Activated CD4-positive, alpha-beta T cell treated with anti-CD3 and anti-CD28 coated beads, Interleukin-2, amount 10 ng/mL, durations not matched to agents 7 days and 5 days (primary cell): Measurements from ENCODE around the gene WDR93. TPM values are rescaled to one million over a fixed set of nuclear protein-coding genes. Genes with fewer than 3 reads are reported as not detected.

Experiments used
- CTCF ChIA-PET: fragments of 350-600 bp; sonication (Branson Sonifier 250); formaldehyde crosslinking; loops from one replicate; lab custom pipeline; 2021; ENCODE audit warnings: antibody characterized with exemption; lab: Charles Lee
- POLR2A ChIA-PET: fragments of 350-600 bp; sonication (Branson Sonifier 250); formaldehyde crosslinking; loops from one replicate; lab custom pipeline; 2021; ENCODE audit warnings: antibody characterized with exemption; lab: Charles Lee
- DNase-seq: peaks from one replicate; pipeline ENCODE4 v3.0.0-alpha.2; 2020
- H3K27ac Mint-ChIP-seq: one replicate; pipeline ENCODE4 v1.8.0; 2021; ENCODE audit warnings: mild to moderate bottlenecking, moderate library complexity, mixed read lengths
- H3K27me3 Mint-ChIP-seq: one replicate; pipeline ENCODE4 v1.8.0; 2021; ENCODE audit warnings: mixed read lengths
- H3K36me3 Mint-ChIP-seq: one replicate; pipeline ENCODE4 v1.8.0; 2021; ENCODE audit warnings: low read depth, mixed read lengths
- H3K4me1 Mint-ChIP-seq: one replicate; pipeline ENCODE4 v1.8.0; 2021; ENCODE audit warnings: mixed read lengths
- H3K4me3 Mint-ChIP-seq: one replicate; pipeline ENCODE4 v1.8.0; 2021; ENCODE audit warnings: mild to moderate bottlenecking, moderate library complexity, mixed read lengths
- H3K9me3 Mint-ChIP-seq: one replicate; pipeline ENCODE4 v1.8.0; 2021; ENCODE audit warnings: mixed read lengths
- total RNA-seq, 2 experiments: library from RNA; stranded (reverse); gene quantifications; one replicate each; pipeline ENCODE4 v1.2.3, GENCODE V29; 2021

The WDR93 gene
- total RNA-seq, 2 experiments from 2014 or later = not detected

DNA sequence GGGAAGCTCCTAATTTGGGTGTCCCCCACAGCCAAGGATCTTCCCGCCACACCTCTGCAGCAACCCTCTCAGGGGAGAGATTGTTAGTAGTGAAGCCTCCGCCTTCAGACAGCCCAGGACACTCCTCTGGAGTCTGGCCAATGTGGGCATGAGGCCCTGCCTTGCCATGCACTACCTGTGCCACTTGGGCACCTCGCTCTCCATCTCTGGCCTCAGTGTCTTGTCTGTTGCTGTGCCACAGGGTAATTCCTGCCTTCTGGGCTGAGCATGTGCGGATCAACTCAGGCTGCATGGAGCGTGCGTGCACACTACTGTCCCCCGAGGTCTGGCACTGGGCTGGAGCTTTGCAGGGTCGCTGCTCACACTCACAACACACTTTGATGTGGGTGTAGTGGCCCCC lies 68.4 kb downstream of the WDR93 start:
- ChIA-PET POLR2A (no interaction called here), CTCF (interaction anchor here (1.6 to 2.9 kb wide), 3 partner anchors 116 to 175 kb away, joined by 3 to 25 read pairs (median 10); partner anchors contain the start of gene ARPIN)
- Mint-ChIP-seq H3K27ac (no peak overlapping the region), H3K27me3 (peaks cover 16% of the 10 kb centered on the region), H3K9me3 (no peaks in the 10 kb centered on the region), H3K36me3 (no peaks in the 10 kb centered on the region), H3K4me3 (no peak overlapping the region), H3K4me1 (peaks cover 5% of the 10 kb centered on the region)
- no peak for DNase-seq

DNA sequence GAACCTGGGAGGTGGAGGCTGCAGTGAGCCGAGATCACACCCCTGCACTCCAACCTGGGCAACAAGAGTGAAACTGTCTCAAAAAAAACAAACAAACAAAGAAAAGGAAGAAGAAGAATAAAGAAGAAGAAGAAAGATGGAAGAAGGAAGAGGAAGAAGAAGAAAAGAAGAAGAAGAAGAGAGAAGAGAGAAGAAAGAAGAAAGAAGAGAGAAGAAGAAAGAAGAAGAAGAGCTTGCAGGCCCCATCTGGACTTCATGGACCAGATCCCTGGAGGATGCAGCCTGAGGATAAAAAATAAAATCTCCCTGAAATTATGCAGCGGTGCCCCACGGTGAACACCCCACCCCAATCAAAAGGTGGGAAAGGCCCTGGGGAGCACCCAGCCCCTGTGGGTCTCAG lies 69.2 kb downstream of the WDR93 start:
- Mint-ChIP-seq H3K27me3 (peaks cover 11% of the 10 kb centered on the region), H3K27ac (no peak overlapping the region), H3K9me3 (no peaks in the 10 kb centered on the region), H3K36me3 (no peaks in the 10 kb centered on the region), H3K4me3 (no peak overlapping the region), H3K4me1 (peaks cover 5% of the 10 kb centered on the region)
- DNase-seq = no peak
- ChIA-PET CTCF (interaction anchor here (0.6 to 2.9 kb wide), 12 partner anchors 13 to 1931 kb away, joined by 3 to 25 read pairs (median 6); partner anchors contain the start of gene ARPIN), POLR2A (no interaction called here)

DNA sequence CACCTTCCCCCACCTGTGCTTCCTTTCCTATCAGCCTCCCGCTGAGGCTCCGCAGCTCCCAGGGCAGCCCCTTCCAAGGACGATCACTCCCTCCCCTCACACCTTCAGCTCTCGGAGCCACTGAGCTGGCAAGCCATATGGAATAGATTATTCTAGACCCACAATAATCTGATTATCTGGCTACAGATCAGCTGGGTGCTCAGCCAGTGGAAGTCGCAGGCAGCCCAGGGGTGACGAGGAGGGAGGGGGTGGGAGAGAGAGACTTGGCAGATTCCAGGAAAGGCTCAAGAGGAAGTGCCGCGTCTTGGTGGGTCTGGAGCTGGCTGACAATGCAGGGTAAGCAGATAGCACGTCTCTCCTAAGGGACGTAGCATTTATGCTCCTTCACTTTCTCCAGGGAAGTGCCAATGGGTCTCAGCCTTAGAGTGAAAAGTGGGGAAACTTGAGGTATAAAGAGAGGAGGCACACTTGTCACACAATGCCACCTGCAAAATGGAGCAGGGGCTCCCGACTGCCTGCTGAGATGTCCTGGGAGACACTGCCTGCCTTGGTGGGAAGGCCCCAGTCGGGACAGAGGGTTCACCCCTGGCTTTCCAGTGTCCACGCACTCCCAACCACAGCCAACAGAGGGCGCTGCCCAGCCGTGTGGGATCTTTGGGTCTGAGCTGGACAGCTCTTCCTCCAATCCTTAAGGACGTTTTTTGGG lies 69.8 kb downstream of the WDR93 start:
- H3K27me3 Mint-ChIP-seq = peaks cover 9% of the 10 kb centered on the region
- CTCF ChIA-PET = interaction anchor here (0.6 to 2.9 kb wide), 23 partner anchors 9 to 1931 kb away, joined by 3 to 25 read pairs (median 4); partner anchors contain the start of genes ARPIN and MESP1
- POLR2A ChIA-PET = interaction anchor here (0.9 kb wide), 1 partner anchor 114 kb away, joined by 3 read pairs; no protein-coding TSS in a partner anchor
- no peaks in the 10 kb centered on the region for H3K36me3 Mint-ChIP-seq
- H3K4me3 Mint-ChIP-seq = no peak overlapping the region
- H3K4me1 Mint-ChIP-seq = peaks cover 5% of the 10 kb centered on the region
- H3K27ac Mint-ChIP-seq = no peak overlapping the region
- no peaks in the 10 kb centered on the region for H3K9me3 Mint-ChIP-seq
- DNase-seq = peak; percentile 75

DNA sequence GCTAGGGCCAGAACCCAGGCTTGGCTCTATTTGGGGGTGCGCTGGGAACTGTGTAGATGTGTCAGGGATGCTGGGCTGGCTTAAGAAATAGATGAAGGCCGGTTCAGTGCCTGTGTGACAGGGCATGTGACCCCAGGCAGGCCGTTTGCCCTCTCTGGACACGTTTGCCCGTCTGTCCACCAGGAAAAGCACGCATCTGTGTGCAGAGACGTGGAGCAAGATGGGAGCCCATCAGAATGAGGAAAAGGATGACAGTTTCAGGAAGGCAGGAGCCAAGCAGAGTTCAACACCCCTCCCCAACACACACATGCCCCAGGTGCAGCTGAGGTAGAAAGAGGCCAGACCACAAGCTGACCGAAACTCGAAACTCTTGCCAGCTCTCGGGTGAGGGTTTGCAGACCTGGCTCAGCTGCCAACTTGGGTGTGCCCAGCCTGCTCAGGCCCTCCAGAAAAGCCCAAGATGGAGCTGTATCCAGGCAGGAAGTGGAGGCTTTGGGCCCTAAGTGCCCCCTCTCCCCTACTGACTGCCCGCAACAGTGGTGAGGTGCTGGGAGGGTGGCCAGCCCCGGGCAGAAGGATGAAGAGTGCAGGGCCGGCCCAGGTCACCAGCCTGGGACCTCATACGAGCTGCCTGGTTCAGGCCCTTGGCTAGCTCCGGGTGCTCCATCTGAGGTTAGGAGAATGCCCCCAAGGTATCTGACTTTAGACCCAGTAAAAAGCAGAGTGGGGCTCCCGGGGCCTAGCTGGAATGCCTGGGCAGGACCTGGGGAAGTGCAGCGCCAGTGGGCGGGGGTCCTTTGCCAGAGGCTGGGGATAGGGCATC lies 70.6 kb downstream of the WDR93 start:
- Mint-ChIP-seq H3K27me3 (peaks cover 3% of the 10 kb centered on the region), H3K4me3 (no peak overlapping the region), H3K4me1 (peaks cover 5% of the 10 kb centered on the region), H3K36me3 (no peaks in the 10 kb centered on the region), H3K27ac (no peak overlapping the region), H3K9me3 (no peaks in the 10 kb centered on the region)
- ChIA-PET CTCF (interaction anchor here (0.7 to 2.9 kb wide), 23 partner anchors 8 to 326 kb away, joined by 3 to 25 read pairs (median 4); partner anchors contain the start of genes ARPIN, MESP1 and MESP2), POLR2A (interaction anchor here (0.9 kb wide), 1 partner anchor 114 kb away, joined by 3 read pairs; no protein-coding TSS in a partner anchor)
- DNase-seq = no peak

DNA sequence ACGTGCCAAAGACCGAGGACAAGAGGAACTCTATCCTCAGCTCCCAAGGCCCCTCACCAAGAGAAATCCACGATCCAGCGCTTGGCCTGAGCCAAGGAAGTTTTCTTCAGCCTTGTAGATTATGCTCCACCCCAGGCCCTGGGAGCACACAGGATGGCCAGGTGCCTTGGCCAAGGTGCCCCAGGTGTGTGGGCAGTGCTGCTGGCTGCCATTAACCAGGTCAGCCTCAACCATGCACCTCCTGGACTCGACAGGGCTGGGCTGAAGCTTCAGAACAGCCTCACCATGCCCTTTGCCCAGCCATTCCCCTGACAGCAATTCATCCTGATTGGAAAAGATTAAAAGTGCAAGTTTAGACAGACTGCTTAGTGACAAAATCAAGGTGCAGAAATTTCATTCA lies 71.3 kb downstream of the WDR93 start:
- Mint-ChIP-seq H3K27me3 (peaks cover 3% of the 10 kb centered on the region), H3K9me3 (no peaks in the 10 kb centered on the region), H3K4me1 (peaks cover 5% of the 10 kb centered on the region), H3K4me3 (no peak overlapping the region), H3K27ac (no peak overlapping the region), H3K36me3 (no peaks in the 10 kb centered on the region)
- CTCF ChIA-PET = interaction anchor here (0.9 to 2.9 kb wide), 10 partner anchors 9 to 126 kb away, joined by 3 to 25 read pairs (median 4); partner anchors contain the start of gene MESP2
- POLR2A ChIA-PET = no interaction called here
- no peak for DNase-seq

DNA sequence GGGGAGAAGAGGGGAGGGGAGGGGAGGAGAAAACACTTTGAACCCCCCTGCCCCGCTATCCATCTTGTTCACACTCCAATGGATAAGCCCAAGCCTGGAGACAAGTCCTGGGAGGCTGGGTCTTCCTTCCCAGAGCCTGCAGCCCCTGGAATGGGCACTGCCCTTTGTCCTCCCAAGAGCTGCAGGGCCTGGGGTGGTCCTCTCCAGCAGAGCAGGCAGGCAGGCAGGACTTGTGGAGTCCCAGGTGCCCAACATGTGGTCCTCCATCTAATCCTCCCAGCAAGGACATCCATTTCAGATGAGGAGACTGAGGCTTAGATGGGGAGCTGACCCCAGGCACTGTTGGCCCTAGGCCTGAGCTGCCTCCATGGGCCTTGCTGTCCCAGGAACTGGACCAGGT lies 75.1 kb downstream of the WDR93 start:
- Mint-ChIP-seq H3K27ac (no peak overlapping the region), H3K27me3 (peaks cover 3% of the 10 kb centered on the region), H3K4me1 (peaks cover 3% of the 10 kb centered on the region), H3K4me3 (no peak overlapping the region), H3K36me3 (no peaks in the 10 kb centered on the region), H3K9me3 (no peaks in the 10 kb centered on the region)
- ChIA-PET CTCF (interaction anchor here (0.7 to 1.8 kb wide), 2 partner anchors 9 to 11 kb away, joined by 3 to 6 read pairs; no protein-coding TSS in a partner anchor), POLR2A (no interaction called here)
- no peak for DNase-seq

DNA sequence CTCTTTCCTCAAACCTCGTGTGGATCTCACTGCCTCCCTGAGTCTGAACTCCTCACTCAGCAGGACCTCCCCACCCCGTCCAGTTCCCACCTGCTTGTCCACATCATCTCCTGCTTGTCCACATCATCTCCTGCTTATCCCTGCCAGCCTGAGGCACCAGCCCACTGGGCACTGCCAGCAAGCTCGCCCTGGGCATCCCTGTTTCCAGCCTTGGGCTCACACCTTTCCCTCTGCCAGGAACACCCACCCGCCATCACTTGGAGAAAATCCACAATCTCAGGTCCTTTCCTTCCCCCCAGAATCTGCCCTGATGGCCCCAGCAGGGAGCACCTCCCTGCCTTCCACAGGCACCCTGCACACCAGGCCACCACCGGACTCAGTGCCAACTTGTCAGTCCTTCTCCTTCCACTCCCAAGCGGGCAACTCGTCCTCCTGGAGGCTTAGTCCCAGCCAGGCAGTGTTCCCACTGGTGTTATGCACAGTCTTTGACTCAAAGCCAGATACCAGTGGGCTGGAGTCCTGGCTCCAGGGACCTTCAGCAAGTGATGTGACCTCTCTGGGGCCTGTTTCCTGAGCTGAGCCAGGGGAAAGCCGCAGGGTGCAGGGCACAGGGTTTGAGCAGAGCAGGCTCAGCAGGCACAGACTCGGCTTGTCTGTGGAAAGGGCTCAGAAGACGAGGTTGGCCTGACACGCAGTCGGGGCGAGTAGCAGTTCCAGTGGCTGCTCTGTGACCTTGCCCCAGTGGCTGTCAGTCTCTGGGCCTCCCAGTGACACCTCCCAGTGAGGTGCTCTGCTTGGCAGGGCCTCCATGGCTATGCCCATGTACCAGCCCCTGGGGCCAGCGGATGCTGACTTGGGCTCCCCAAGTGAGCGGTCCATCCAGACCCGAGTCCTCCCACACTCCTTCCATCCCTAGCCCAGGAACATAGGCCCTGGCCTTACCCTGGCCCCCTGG lies 76.0 kb downstream of the WDR93 start:
- ChIA-PET POLR2A (no interaction called here), CTCF (interaction anchor here (0.7 to 1.8 kb wide), 2 partner anchors 8 to 12 kb away, joined by 3 to 6 read pairs; no protein-coding TSS in a partner anchor)
- Mint-ChIP-seq H3K9me3 (no peaks in the 10 kb centered on the region), H3K27me3 (peaks cover 3% of the 10 kb centered on the region), H3K27ac (no peak overlapping the region), H3K4me1 (no peaks in the 10 kb centered on the region), H3K36me3 (no peaks in the 10 kb centered on the region), H3K4me3 (no peak overlapping the region)
- no peak for DNase-seq

DNA sequence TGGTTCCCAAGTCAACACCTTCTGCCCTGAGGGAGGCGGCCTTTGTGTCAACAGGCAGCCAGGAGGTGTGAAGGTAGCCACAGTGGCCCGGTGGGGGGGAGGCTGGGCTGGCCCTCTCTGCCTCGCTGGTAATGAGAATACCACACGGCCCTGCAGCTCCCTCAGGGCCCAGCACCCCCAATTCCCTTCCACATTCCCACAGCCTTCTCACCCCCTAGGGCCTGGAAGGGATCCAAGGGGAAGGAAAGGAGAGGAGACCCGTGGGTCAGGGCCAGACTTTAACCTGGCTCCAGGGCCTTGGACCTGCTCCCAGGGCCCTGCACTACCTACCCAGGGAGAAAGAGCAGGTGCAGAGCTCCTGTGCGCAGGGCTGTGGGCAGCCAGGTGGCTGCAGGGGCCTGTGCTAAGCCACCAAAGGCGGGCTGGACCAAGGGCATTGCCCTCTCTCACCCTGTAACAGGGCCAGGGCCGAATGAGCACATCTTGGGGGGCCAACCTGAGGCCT lies 76.9 kb downstream of the WDR93 start:
- Mint-ChIP-seq H3K4me1 (no peaks in the 10 kb centered on the region), H3K36me3 (no peaks in the 10 kb centered on the region), H3K9me3 (no peaks in the 10 kb centered on the region), H3K27me3 (peaks cover 3% of the 10 kb centered on the region), H3K4me3 (no peak overlapping the region), H3K27ac (no peak overlapping the region)
- ChIA-PET CTCF (interaction anchor here (0.9 to 1.8 kb wide), 2 partner anchors 15 to 107 kb away, joined by 4 read pairs; no protein-coding TSS in a partner anchor), POLR2A (no interaction called here)
- DNase-seq = no peak

DNA sequence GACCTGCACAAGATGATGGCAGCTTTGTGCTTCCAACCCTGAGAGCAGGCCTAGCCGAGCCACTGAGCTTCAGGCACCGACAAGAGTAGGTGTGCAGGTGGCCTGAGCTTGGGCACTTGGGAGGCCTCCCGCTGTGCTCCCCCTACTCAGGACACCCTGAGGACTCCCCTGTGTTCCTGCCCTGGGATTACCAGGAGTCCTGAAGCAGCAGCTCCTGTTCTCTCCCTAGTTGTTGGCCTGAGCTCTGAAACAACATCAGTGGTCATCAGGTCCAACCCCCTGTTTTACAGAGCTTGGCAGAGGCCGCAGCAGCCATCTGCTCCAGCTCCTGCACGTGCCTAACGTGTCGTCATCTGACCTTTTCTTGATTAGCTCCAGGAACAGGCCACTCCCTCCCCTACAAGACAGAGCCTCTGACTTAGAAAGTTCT lies 77.5 kb downstream of the WDR93 start:
- no peaks in the 10 kb centered on the region for H3K36me3 Mint-ChIP-seq
- ChIA-PET CTCF (interaction anchor here (0.9 to 1.8 kb wide), 3 partner anchors 7 to 107 kb away, joined by 4 to 5 read pairs (median 4); no protein-coding TSS in a partner anchor), POLR2A (no interaction called here)
- no peak for DNase-seq
- H3K27me3 Mint-ChIP-seq = peaks cover 3% of the 10 kb centered on the region
- H3K9me3 Mint-ChIP-seq = no peaks in the 10 kb centered on the region
- H3K4me1 Mint-ChIP-seq = no peaks in the 10 kb centered on the region
- no peak overlapping the region for H3K27ac Mint-ChIP-seq
- H3K4me3 Mint-ChIP-seq = no peak overlapping the region

DNA sequence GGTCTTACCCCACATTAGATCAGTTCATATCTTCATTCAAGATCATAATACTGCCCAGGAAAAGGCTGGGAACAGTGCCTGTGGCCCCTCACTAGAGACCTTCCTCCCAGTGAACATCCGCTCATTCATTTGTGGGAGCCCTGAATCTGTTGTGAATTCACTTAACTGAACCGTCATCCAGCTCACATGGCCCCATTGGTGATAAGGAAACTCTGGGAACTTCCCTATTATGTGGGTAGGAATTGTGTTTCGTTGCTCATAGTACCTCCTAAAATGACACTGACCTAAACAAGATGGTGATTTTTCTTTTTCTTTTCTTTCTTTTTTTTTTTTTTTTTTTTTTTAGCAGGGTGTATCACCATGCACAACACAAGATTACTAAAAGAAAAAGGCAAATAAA lies 78.8 kb downstream of the WDR93 start:
- CTCF ChIA-PET = interaction anchor here (0.7 to 1.8 kb wide), 4 partner anchors 9 to 31 kb away, joined by 3 to 5 read pairs (median 4); no protein-coding TSS in a partner anchor
- no peaks in the 10 kb centered on the region for H3K36me3 Mint-ChIP-seq
- POLR2A ChIA-PET = no interaction called here
- no peaks in the 10 kb centered on the region for H3K9me3 Mint-ChIP-seq
- H3K4me1 Mint-ChIP-seq = no peaks in the 10 kb centered on the region
- peaks cover 5% of the 10 kb centered on the region for H3K27me3 Mint-ChIP-seq
- H3K27ac Mint-ChIP-seq = no peak overlapping the region
- no peak overlapping the region for H3K4me3 Mint-ChIP-seq
- DNase-seq = no peak

DNA sequence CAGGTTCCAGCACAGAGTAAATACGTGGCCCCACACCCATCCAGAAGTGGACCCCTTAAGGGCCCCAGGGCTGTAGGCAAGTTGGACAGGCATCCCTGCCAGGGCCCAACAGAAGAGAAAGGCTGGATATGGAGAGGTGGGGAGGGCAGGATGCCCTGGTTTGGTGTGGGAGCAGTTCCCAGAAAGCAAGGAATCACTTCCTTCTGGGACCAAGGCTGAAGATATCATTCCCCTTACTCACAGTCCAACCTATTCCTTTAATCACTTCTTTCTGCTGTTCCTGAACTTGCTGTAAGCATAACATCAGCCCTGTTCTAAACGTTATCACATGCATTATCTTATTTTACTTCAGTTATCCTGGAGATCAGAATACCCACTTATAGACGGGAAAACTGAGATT lies 79.4 kb downstream of the WDR93 start:
- CTCF ChIA-PET = interaction anchor here (1.1 to 1.6 kb wide), 2 partner anchors 9 to 16 kb away, joined by 3 to 5 read pairs; no protein-coding TSS in a partner anchor
- Mint-ChIP-seq H3K27me3 (peaks cover 5% of the 10 kb centered on the region), H3K4me3 (no peak overlapping the region), H3K4me1 (no peaks in the 10 kb centered on the region), H3K27ac (no peak overlapping the region), H3K36me3 (no peaks in the 10 kb centered on the region), H3K9me3 (no peaks in the 10 kb centered on the region)
- DNase-seq = no peak
- POLR2A ChIA-PET = no interaction called here
